GM12878 (cell line): ENCODE measurements around the gene FBXL16. TPM values are rescaled to one million over a fixed set of nuclear protein-coding genes. Genes with fewer than 3 reads are reported as not detected.

Experiments
- ATF2 ChIP-seq: IDR thresholded peaks from 2 replicates; pipeline ENCODE4 v1.6.1; 2012; ENCODE audit warnings: low read length, inconsistent platforms
- BCL3 ChIP-seq: IDR thresholded peaks from 2 replicates; pipeline ENCODE4 v1.6.1; 2011; ENCODE audit warnings: borderline replicate concordance, low read depth, mild to moderate bottlenecking, moderate library complexity, low read length; ENCODE audit not compliant: insufficient read depth, poor library complexity, severe bottlenecking
- CREM ChIP-seq: IDR thresholded peaks from 2 replicates; pipeline ENCODE4 v1.6.1; 2014; ENCODE audit warnings: antibody characterized with exemption, low read depth
- DPF2 ChIP-seq: fragments of 450-650 bp; IDR thresholded peaks from 2 replicates; pipeline ENCODE4 v1.6.1; 2017; ENCODE audit warnings: mild to moderate bottlenecking
- ELK1 ChIP-seq: IDR thresholded peaks from 2 replicates; pipeline ENCODE4 v1.6.1; 2012; ENCODE audit warnings: low read depth, low read length, improper control_type of control experiment
- MXI1 ChIP-seq: fragments of 150-350 bp; IDR thresholded peaks from 2 replicates; pipeline ENCODE4 v1.6.1; 2011; ENCODE audit warnings: low read depth, mild to moderate bottlenecking, inconsistent platforms, low read length, improper control_type of control experiment
- NR2F1 ChIP-seq: fragments of 450-650 bp; conservative IDR thresholded peaks from 2 replicates; pipeline ENCODE4 v1.6.1; 2017; ENCODE audit warnings: mild to moderate bottlenecking
- PRDM15 ChIP-seq: fragments of 450-650 bp; formaldehyde crosslinking; IDR thresholded peaks from 2 replicates; pipeline ENCODE4 v1.4.0; 2020; ENCODE audit warnings: mild to moderate bottlenecking, moderate library complexity
- RAD21 ChIP-seq: IDR thresholded peaks from 2 replicates; pipeline ENCODE4 v1.6.1; 2011; ENCODE audit warnings: mild to moderate bottlenecking, low read depth, low read length, moderate library complexity; ENCODE audit not compliant: insufficient read depth
- SIN3A ChIP-seq: IDR thresholded peaks from 2 replicates; pipeline ENCODE4 v1.6.1; 2012; ENCODE audit warnings: low read depth, low read length, improper control_type of control experiment
- SPI1 ChIP-seq: IDR thresholded peaks from 2 replicates; pipeline ENCODE4 v1.6.1; 2011; ENCODE audit warnings: low read depth, mild to moderate bottlenecking, low read length, moderate library complexity, borderline replicate concordance; ENCODE audit not compliant: insufficient read depth
- SRF ChIP-seq, 2 experiments: IDR thresholded peaks; 2 replicates each; pipeline ENCODE4 v1.6.1; 2011; ENCODE audit warnings: low read depth in 2 of 2, low read length in 2 of 2, mild to moderate bottlenecking in 1 of 2, moderate library complexity in 1 of 2
- TCF3 ChIP-seq: IDR thresholded peaks from 2 replicates; pipeline ENCODE4 v1.6.1; 2012; ENCODE audit warnings: low read depth, mild to moderate bottlenecking, low read length, borderline replicate concordance; ENCODE audit not compliant: insufficient read depth
- USF1 ChIP-seq: IDR thresholded peaks from 2 replicates; pipeline ENCODE4 v1.6.1; 2011; ENCODE audit warnings: borderline replicate concordance, low read depth, mild to moderate bottlenecking, moderate library complexity, mixed read lengths, low read length; ENCODE audit not compliant: insufficient read depth; ENCODE audit errors: extremely low read length
- polyA plus RNA-seq, 11 experiments: library from polyadenylated mRNA; depleted of rRNA in 4 of 11; unstranded in 6 of 11; stranded (reverse) in 5 of 11; fragments of >200 nt; fragmentation: Nextera tagmentation in 4 of 11; fragmentation: Illumina TruSeq in 1 of 11; extraction: Ambion mirVana in 4 of 11; extraction: Trizol in 1 of 11; gene quantifications; 1 replicate in 1 of 11; 2 replicates in 10 of 11; pipeline versions ENCODE4 v1.2.1 to v1.2.3, GENCODE V29; 2011 to 2016; ENCODE audit warnings: inconsistent platforms in 2 of 11, missing spikeins in 2 of 11, low read depth in 1 of 11
- total RNA-seq, 4 experiments: library from RNA; depleted of rRNA in 3 of 4; stranded (reverse); fragments of >200 nt in 3 of 4; fragmentation: Illumina TruSeq in 1 of 4; extraction: Trizol in 1 of 4; gene quantifications; 2 replicates each; pipeline versions ENCODE4 v1.2.1 to v1.2.3, GENCODE V29; 2013 to 2021
- TF ChIP-seq, protein P1 (sequence below): fragments of 450-650 bp; IDR thresholded peaks from 2 replicates; pipeline ENCODE4 v1.6.1; 2017; ENCODE audit warnings: mild to moderate bottlenecking, moderate library complexity

FBXL16 gene
- total and polyA plus RNA-seq, 10 of the 15 experiments (the other 5 are each of a cell fraction or from before 2014, with no cell fraction given) = 0.13 to 1.4 (median 0.24) TPM

DNA sequence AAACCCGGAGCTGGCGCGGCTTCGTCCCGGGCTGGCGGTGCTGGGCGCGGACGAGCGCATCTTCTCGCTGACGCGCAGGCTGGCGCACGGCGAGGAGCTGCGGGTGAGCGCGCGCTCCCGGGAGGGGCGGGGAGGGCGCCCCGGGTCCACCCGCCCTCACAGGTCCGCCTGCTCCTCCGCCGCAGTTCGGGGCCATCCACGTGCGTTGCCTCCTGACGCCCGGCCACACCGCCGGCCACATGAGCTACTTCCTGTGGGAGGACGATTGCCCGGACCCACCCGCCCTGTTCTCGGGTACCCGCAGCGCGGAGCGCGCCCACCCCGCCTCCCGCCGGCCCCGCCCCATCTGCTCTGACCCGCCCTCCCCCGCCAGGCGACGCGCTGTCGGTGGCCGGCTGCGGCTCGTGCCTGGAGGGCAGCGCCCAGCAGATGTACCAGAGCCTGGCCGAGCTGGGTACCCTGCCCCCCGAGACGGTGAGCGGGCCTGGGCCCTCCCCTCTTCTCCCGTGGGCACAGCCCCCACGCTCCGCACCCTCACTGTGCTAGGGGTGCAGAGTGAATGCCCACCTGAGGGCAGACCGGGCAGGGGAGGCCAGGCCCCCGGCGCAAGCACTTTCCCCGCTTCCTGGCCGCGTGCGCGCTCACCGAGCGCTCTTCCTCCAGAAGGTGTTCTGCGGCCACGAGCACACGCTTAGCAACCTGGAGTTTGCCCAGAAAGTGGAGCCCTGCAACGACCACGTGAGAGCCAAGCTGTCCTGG, 22.7 kb upstream of the FBXL16 start (continued):
- no peak for TF ChIP-seq ATF2
- TF ChIP-seq SRF (IDR thresholded peaks at IDR 0.05; ENCODE audit: low read depth in 2 of 2, low read length in 2 of 2) = no peak
- TF ChIP-seq SPI1 = no peak
- TF ChIP-seq SIN3A = 0 out of 2 replicates have a peak, but pooled peaks have one; percentile 45
- no peak for TF ChIP-seq ELK1
- TF ChIP-seq, protein P1, sequence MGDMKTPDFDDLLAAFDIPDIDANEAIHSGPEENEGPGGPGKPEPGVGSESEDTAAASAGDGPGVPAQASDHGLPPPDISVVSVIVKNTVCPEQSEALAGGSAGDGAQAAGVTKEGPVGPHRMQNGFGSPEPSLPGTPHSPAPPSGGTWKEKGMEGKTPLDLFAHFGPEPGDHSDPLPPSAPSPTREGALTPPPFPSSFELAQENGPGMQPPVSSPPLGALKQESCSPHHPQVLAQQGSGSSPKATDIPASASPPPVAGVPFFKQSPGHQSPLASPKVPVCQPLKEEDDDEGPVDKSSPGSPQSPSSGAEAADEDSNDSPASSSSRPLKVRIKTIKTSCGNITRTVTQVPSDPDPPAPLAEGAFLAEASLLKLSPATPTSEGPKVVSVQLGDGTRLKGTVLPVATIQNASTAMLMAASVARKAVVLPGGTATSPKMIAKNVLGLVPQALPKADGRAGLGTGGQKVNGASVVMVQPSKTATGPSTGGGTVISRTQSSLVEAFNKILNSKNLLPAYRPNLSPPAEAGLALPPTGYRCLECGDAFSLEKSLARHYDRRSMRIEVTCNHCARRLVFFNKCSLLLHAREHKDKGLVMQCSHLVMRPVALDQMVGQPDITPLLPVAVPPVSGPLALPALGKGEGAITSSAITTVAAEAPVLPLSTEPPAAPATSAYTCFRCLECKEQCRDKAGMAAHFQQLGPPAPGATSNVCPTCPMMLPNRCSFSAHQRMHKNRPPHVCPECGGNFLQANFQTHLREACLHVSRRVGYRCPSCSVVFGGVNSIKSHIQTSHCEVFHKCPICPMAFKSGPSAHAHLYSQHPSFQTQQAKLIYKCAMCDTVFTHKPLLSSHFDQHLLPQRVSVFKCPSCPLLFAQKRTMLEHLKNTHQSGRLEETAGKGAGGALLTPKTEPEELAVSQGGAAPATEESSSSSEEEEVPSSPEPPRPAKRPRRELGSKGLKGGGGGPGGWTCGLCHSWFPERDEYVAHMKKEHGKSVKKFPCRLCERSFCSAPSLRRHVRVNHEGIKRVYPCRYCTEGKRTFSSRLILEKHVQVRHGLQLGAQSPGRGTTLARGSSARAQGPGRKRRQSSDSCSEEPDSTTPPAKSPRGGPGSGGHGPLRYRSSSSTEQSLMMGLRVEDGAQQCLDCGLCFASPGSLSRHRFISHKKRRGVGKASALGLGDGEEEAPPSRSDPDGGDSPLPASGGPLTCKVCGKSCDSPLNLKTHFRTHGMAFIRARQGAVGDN = peak; percentile 60; the same call in 1 of the 2 replicates
- 0 out of 2 replicates have a peak, but pooled peaks have one; percentile 16 for TF ChIP-seq TCF3
- no peak for TF ChIP-seq CREM
- TF ChIP-seq USF1 = no peak
- TF ChIP-seq DPF2 = no peak
- TF ChIP-seq BCL3 = no peak
- TF ChIP-seq RAD21 = no peak
- TF ChIP-seq MXI1 = peak; percentile 95
- TF ChIP-seq PRDM15 = no peak
- 0 out of 2 replicates have a peak, but pooled peaks have one; percentile 22 for TF ChIP-seq NR2F1
